Astrocyte of the hippocampus (primary cell): ENCODE data around the gene GPC3.
A peak's percentile ranks its signal among the peaks of the same experiment; 100 is the strongest.
"Not testable (repeated sequence)": the region's sequence is repeated elsewhere in the genome, so short reads cannot be mapped to it uniquely, and the experiment has no call there.

Experiments used
- DNase-seq: peaks from one replicate; pipeline ENCODE4 v3.0.0; 2011; ENCODE audit warnings: low read depth, low spot score

The GPC3 gene

GRCh38 chrX:133563705-133564104 lies 421.7 kb downstream of the GPC3 start:
- no peak for DNase-seq

- DNase-seq, result peak; percentile 70
These were observed 424.1 kb downstream of the GPC3 start for GRCh38 chrX:133561251-133561650.

- DNase-seq, result no peak
These were observed 425.5 kb downstream of the GPC3 start for GRCh38 chrX:133559909-133560308.

GRCh38 chrX:133555782-133556458 lies 429.5 kb downstream of the GPC3 start:
- no peak for DNase-seq

- DNase-seq, result no peak
These were observed 434.5 kb downstream of the GPC3 start for GRCh38 chrX:133550665-133551485.

- DNase-seq, result no peak
These were observed 436.0 kb downstream of the GPC3 start for GRCh38 chrX:133549295-133549933.

GRCh38 chrX:133546441-133546840 lies 439.0 kb downstream of the GPC3 start:
- no peak for DNase-seq

GRCh38 chrX:133544778-133545177 lies 440.6 kb downstream of the GPC3 start:
- DNase-seq, result no peak

- DNase-seq, result peak; percentile 74
These were observed 441.3 kb downstream of the GPC3 start for GRCh38 chrX:133544115-133544514.

GRCh38 chrX:133543654-133544053 lies 441.7 kb downstream of the GPC3 start:
- DNase-seq, result no peak

GRCh38 chrX:133542476-133542875 lies 442.9 kb downstream of the GPC3 start:
- DNase-seq, result no peak

GRCh38 chrX:133541021-133541420 lies 444.4 kb downstream of the GPC3 start:
- DNase-seq, result no peak

- no peak for DNase-seq
These were observed 447.2 kb downstream of the GPC3 start for GRCh38 chrX:133538148-133538547.

- DNase-seq, result no peak
These were observed 448.3 kb downstream of the GPC3 start for GRCh38 chrX:133537142-133537541.

GRCh38 chrX:133535066-133535465 lies 450.3 kb downstream of the GPC3 start:
- no peak for DNase-seq

- DNase-seq, result no peak
These were observed 451.2 kb downstream of the GPC3 start for GRCh38 chrX:133534172-133534571.

GRCh38 chrX:133533249-133533648 lies 452.1 kb downstream of the GPC3 start:
- no peak for DNase-seq

- no peak for DNase-seq
These were observed 454.4 kb downstream of the GPC3 start for GRCh38 chrX:133530960-133531359.

- DNase-seq, result no peak
These were observed 455.8 kb downstream of the GPC3 start for GRCh38 chrX:133529578-133529977.

GRCh38 chrX:133527825-133528224 lies 457.6 kb downstream of the GPC3 start:
- DNase-seq, result no peak

GRCh38 chrX:133527415-133527814 lies 458.0 kb downstream of the GPC3 start:
- peak; percentile 25 for DNase-seq

GRCh38 chrX:133526773-133527172 lies 458.6 kb downstream of the GPC3 start:
- not testable (repeated sequence) for DNase-seq

GRCh38 chrX:133523526-133523925 lies 461.9 kb downstream of the GPC3 start:
- DNase-seq, result no peak
